Osteoblast (primary cell): ENCODE measurements around the gene PIP4K2A. TPM values are rescaled to one million over a fixed set of nuclear protein-coding genes. Genes with fewer than 3 reads are reported as not detected.

Experiments used
- DNase-seq: peaks from one replicate; pipeline ENCODE4 v3.0.0; 2011; ENCODE audit warnings: low spot score, mixed read lengths; ENCODE audit not compliant: insufficient read length; ENCODE audit errors: missing footprints
- H2AFZ ChIP-seq: 2 replicates; pipeline ENCODE4 v1.6.0; 2011; ENCODE audit warnings: mild to moderate bottlenecking, low read length
- H3K27ac ChIP-seq: 2 replicates; pipeline ENCODE4 v1.5.1; 2011; ENCODE audit warnings: mild to moderate bottlenecking, low read depth, low read length, moderate library complexity
- H3K27me3 ChIP-seq: 2 replicates; pipeline ENCODE4 v1.6.0; 2012; ENCODE audit warnings: mild to moderate bottlenecking, control low read depth, inconsistent platforms, low read length, moderate library complexity; ENCODE audit not compliant: insufficient read depth
- H3K36me3 ChIP-seq: 2 replicates; pipeline ENCODE4 v1.5.1; 2011; ENCODE audit warnings: mild to moderate bottlenecking, low read length, control low read depth, moderate library complexity; ENCODE audit not compliant: insufficient read depth
- H3K4me1 ChIP-seq: 2 replicates; pipeline ENCODE4 v1.5.1; 2011; ENCODE audit warnings: mild to moderate bottlenecking, low read length, control low read depth, moderate library complexity; ENCODE audit not compliant: insufficient read depth
- H3K4me2 ChIP-seq: 2 replicates; pipeline ENCODE4 v1.6.0; 2011; ENCODE audit warnings: mild to moderate bottlenecking, low read length; ENCODE audit not compliant: insufficient read depth
- H3K4me3 ChIP-seq: fragments of 200-600 bp; sonication (generic); 3 replicates; pipeline ENCODE4 v1.5.1; 2012; ENCODE audit warnings: mild to moderate bottlenecking, low read length, inconsistent platforms; ENCODE audit not compliant: insufficient read depth
- H3K79me2 ChIP-seq: 2 replicates; pipeline ENCODE4 v1.6.0; 2012; ENCODE audit warnings: mild to moderate bottlenecking, low read length, control low read depth, inconsistent platforms; ENCODE audit not compliant: insufficient read depth
- H3K9me3 ChIP-seq: 2 replicates; pipeline ENCODE4 v1.5.1; 2011; ENCODE audit warnings: low read depth, low read length, control low read depth
- H4K20me1 ChIP-seq: 2 replicates; pipeline ENCODE4 v1.6.0; 2012; ENCODE audit warnings: mild to moderate bottlenecking, low read length, control low read depth; ENCODE audit not compliant: insufficient read depth
- total RNA-seq: library from RNA; depleted of rRNA; stranded (reverse); fragments of >200 nt; gene quantifications from 2 replicates; pipeline ENCODE4 v1.2.3, GENCODE V29; 2012
- TF ChIP-seq, protein P1 (sequence below): IDR thresholded peaks from 2 replicates; pipeline ENCODE4 v1.5.1; 2011; ENCODE audit warnings: mild to moderate bottlenecking, low read depth, low read length, moderate library complexity; ENCODE audit errors: extremely low read depth

PIP4K2A gene
- total RNA-seq, 1 donor: 68.8 TPM

DNA sequence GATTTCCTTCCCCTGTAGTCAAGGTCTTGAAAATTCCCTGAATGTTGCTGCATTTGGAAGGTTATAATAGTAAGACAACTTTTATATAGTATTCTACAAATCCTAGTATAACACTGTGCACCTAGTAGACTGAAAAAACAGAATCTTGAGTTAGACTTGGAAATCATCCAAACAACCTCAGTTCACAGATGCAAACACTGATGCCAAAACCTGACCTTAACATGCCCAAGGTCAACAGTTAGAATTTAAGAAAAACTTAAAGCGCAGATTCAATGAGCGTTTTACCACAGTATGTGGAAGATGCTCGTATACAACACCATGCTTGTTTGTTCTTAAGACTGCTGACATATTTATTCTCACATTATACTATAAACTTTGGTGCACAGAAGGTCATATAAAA lies 3.0 kb downstream of the PIP4K2A start:
- no peaks in the 10 kb centered on the region for H3K9me3 ChIP-seq
- no peak for DNase-seq
- H3K4me1 ChIP-seq: peaks cover 22% of the 10 kb centered on the region
- H3K36me3 ChIP-seq: no peaks in the 10 kb centered on the region
- H3K27me3 ChIP-seq: no peaks in the 10 kb centered on the region
- TF ChIP-seq, protein P1, sequence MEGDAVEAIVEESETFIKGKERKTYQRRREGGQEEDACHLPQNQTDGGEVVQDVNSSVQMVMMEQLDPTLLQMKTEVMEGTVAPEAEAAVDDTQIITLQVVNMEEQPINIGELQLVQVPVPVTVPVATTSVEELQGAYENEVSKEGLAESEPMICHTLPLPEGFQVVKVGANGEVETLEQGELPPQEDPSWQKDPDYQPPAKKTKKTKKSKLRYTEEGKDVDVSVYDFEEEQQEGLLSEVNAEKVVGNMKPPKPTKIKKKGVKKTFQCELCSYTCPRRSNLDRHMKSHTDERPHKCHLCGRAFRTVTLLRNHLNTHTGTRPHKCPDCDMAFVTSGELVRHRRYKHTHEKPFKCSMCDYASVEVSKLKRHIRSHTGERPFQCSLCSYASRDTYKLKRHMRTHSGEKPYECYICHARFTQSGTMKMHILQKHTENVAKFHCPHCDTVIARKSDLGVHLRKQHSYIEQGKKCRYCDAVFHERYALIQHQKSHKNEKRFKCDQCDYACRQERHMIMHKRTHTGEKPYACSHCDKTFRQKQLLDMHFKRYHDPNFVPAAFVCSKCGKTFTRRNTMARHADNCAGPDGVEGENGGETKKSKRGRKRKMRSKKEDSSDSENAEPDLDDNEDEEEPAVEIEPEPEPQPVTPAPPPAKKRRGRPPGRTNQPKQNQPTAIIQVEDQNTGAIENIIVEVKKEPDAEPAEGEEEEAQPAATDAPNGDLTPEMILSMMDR: no peak
- H3K4me3 ChIP-seq: no peak overlapping the region
- H3K4me2 ChIP-seq: no peak overlapping the region
- peaks cover 73% of the 10 kb centered on the region for H3K79me2 ChIP-seq
- peaks cover 29% of the 10 kb centered on the region for H4K20me1 ChIP-seq
- H3K27ac ChIP-seq: no peak overlapping the region
- no peak overlapping the region for H2AFZ ChIP-seq

DNA sequence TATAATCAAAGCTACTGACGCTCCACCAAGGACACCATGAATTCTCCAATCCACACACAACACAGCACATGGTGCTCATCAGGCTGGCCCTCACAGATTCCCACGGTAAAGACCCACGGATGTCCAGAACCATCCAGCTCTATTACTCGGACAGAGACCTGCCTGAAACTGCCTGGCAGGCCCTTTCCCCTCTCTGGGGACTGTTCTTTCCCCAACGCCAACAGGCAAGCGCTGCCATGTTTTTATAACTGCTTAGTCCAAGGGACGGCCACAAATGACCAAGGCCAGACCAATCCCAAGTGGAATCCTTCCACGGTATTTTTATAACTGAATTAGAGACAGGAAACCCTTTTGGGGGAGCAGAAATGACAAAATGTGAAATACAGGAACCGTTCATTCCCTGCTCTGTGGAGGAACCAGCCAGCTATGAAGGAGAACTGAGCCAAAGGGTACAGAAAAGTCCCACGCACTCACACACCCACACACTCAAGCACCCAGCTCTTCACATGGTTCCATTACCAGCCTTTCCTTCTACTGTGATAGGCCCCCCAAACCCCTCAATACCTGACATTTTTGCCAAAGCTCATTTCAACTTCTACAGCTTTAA lies 4.1 kb downstream of the PIP4K2A start:
- peaks cover 29% of the 10 kb centered on the region for H4K20me1 ChIP-seq
- peaks cover 84% of the 10 kb centered on the region for H3K79me2 ChIP-seq
- H3K27me3 ChIP-seq: no peaks in the 10 kb centered on the region
- no peak overlapping the region for H2AFZ ChIP-seq
- DNase-seq: no peak
- no peak overlapping the region for H3K27ac ChIP-seq
- no peaks in the 10 kb centered on the region for H3K9me3 ChIP-seq
- peak overlapping the region; percentile 24 for H3K4me2 ChIP-seq
- TF ChIP-seq, protein P1: no peak
- H3K4me1 ChIP-seq: peaks cover 22% of the 10 kb centered on the region
- H3K4me3 ChIP-seq: no peak overlapping the region
- H3K36me3 ChIP-seq: no peaks in the 10 kb centered on the region

DNA sequence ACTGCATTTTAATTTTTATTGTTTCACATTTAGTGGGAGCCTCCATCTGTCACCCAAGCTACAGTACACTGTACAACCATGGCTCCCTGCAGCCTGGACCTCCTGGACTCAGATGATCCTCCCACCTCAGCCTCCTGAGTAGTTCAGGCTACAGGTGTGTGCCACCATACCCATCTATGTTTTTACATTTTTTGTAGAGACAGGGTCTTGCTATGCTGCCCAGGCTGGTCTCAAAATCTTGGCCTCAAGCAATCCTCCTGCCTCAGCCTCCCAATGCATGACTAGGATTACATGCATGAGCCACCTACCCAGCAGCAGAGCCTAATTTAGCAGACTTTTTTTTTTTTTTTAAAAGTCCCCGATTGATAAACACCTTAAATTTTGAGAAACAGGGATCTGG lies 5.6 kb downstream of the PIP4K2A start:
- H3K27ac ChIP-seq: no peak overlapping the region
- H3K36me3 ChIP-seq: no peaks in the 10 kb centered on the region
- TF ChIP-seq, protein P1: no peak
- peaks cover 32% of the 10 kb centered on the region for H4K20me1 ChIP-seq
- H3K9me3 ChIP-seq: no peaks in the 10 kb centered on the region
- no peak overlapping the region for H3K4me2 ChIP-seq
- no peaks in the 10 kb centered on the region for H3K27me3 ChIP-seq
- no peak overlapping the region for H3K4me3 ChIP-seq
- H2AFZ ChIP-seq: no peak overlapping the region
- peaks cover 94% of the 10 kb centered on the region for H3K79me2 ChIP-seq
- H3K4me1 ChIP-seq: peaks cover 17% of the 10 kb centered on the region
- DNase-seq: no peak

- Histone ChIP-seq H3K27ac (no peak overlapping the region), H3K36me3 (no peaks in the 10 kb centered on the region), H4K20me1 (peaks cover 34% of the 10 kb centered on the region), H2AFZ (no peak overlapping the region), H3K27me3 (no peaks in the 10 kb centered on the region), H3K4me3 (no peak overlapping the region), H3K4me1 (peaks cover 6% of the 10 kb centered on the region), H3K9me3 (no peaks in the 10 kb centered on the region), H3K4me2 (no peak overlapping the region), H3K79me2 (peaks cover 98% of the 10 kb centered on the region)
- TF ChIP-seq, protein P1: no peak
- DNase-seq: no peak
These were observed 8.9 kb downstream of the PIP4K2A start for GRCh38 chr10:22705527-22705926.
